SK-N-SH (cell line): ENCODE measurements around the gene ATP1A1. TPM values are rescaled to one million over a fixed set of nuclear protein-coding genes. Genes with fewer than 3 reads are reported as not detected.

Experiments
- CTCF ChIA-PET: fragments of 300-600, 350-600 bp; formaldehyde crosslinking; extraction: SDS; loops from one replicate; lab custom pipeline; 2021; lab: Yijun Ruan, JAX
- POLR2A ChIA-PET: fragments of 350-600 bp; sonication (Branson Sonifier 250); formaldehyde crosslinking; extraction: SDS; loops from one replicate; lab custom pipeline; 2020; ENCODE audit warnings: antibody characterized with exemption, inconsistent platforms; lab: Yijun Ruan, JAX
- DNase-seq: peaks from one replicate; pipeline ENCODE4 v3.0.0; 2012
- H2AFZ ChIP-seq: fragments of 200-600 bp; sonication (generic); 2 replicates; pipeline ENCODE4 v1.8.1; 2016; ENCODE audit warnings: antibody characterized with exemption, mild to moderate bottlenecking, low read depth
- H3F3A ChIP-seq: fragments of 200-600 bp; sonication (generic); replicated peaks from 2 replicates; pipeline ENCODE3; 2016; ENCODE audit warnings: antibody characterized with exemption, mild to moderate bottlenecking; ENCODE audit not compliant: insufficient read depth
- H3K27ac ChIP-seq, 2 experiments: fragments of 200-500 bp in 1 of 2; fragments of 200-600 bp in 1 of 2; sonication (Bioruptor generic) in 1 of 2; sonication (generic), shearing (Covaris generic) in 1 of 2; 2 replicates each; pipeline versions ENCODE4 v1.5.1 to v1.6.1; 2014 to 2016; ENCODE audit warnings: low read depth in 2 of 2, inconsistent platforms in 1 of 2, low read length in 1 of 2, mild to moderate bottlenecking in 1 of 2, mixed read lengths in 1 of 2
- H3K27me3 ChIP-seq: fragments of 200-600 bp; sonication (generic), shearing (Covaris generic); 2 replicates; pipeline ENCODE4 v1.6.1; 2016; ENCODE audit warnings: mixed run types; ENCODE audit not compliant: insufficient read depth
- H3K36me3 ChIP-seq, 2 experiments: fragments of 200-500 bp in 1 of 2; fragments of 200-600 bp in 1 of 2; sonication (Bioruptor generic) in 1 of 2; sonication (generic) in 1 of 2; replicated peaks in 1 of 2; 2 replicates each; pipeline versions ENCODE3 to v1.5.1; 2014 to 2016; ENCODE audit warnings: low read length in 1 of 2, mild to moderate bottlenecking in 1 of 2; ENCODE audit not compliant: insufficient read depth in 2 of 2, control insufficient read depth in 1 of 2
- H3K4me1 ChIP-seq, 2 experiments: fragments of 200-500 bp in 1 of 2; fragments of 200-600 bp in 1 of 2; sonication (Bioruptor generic) in 1 of 2; sonication (generic), shearing (Covaris generic) in 1 of 2; 2 replicates each; pipeline versions ENCODE4 v1.5.1 to v1.6.1; 2014 to 2016; ENCODE audit warnings: low read depth in 1 of 2, low read length in 1 of 2, mixed run types in 1 of 2; ENCODE audit not compliant: insufficient read depth in 2 of 2, control insufficient read depth in 1 of 2
- H3K4me2 ChIP-seq: fragments of 200-600 bp; sonication (generic), shearing (Covaris generic); 2 replicates; pipeline ENCODE4 v1.6.1; 2017; ENCODE audit warnings: mixed run types
- H3K4me3 ChIP-seq, 2 experiments: fragments of 200-500 bp in 1 of 2; fragments of 200-600 bp in 1 of 2; sonication (Bioruptor generic) in 1 of 2; sonication (generic), shearing (Covaris generic) in 1 of 2; 2 replicates each; pipeline versions ENCODE4 v1.5.1 to v1.8.1; 2014 to 2016; ENCODE audit warnings: low read depth in 2 of 2, inconsistent platforms in 1 of 2, low read length in 1 of 2, mild to moderate bottlenecking in 1 of 2, mixed read lengths in 1 of 2, moderate library complexity in 1 of 2
- H3K79me2 ChIP-seq: fragments of 200-600 bp; sonication (generic); 2 replicates; pipeline ENCODE4 v1.8.1; 2017; ENCODE audit warnings: mild to moderate bottlenecking; ENCODE audit not compliant: insufficient read depth
- H3K9ac ChIP-seq: fragments of 200-600 bp; sonication (generic); 2 replicates; pipeline ENCODE4 v1.6.1; 2017; ENCODE audit warnings: mixed run types
- H3K9me2 ChIP-seq: fragments of 200-600 bp; sonication (generic); 2 replicates; pipeline ENCODE4 v1.6.1; 2017; ENCODE audit warnings: mixed run types
- H3K9me3 ChIP-seq: fragments of 200-600 bp; sonication (generic); 2 replicates; pipeline ENCODE4 v1.6.1; 2017; ENCODE audit warnings: mixed run types, mild to moderate bottlenecking, moderate library complexity
- H4K20me1 ChIP-seq: fragments of 200-600 bp; sonication (generic); 2 replicates; pipeline ENCODE4 v1.6.1; 2017; ENCODE audit warnings: mild to moderate bottlenecking, mixed run types; ENCODE audit not compliant: insufficient read depth
- ELF1 ChIP-seq: IDR thresholded peaks from 2 replicates; pipeline ENCODE4 v1.4.0; 2012
- FOSL2 ChIP-seq: IDR thresholded peaks from 2 replicates; pipeline ENCODE4 v1.4.0; 2012; ENCODE audit warnings: low read depth, mild to moderate bottlenecking, moderate library complexity, borderline replicate concordance
- GABPA ChIP-seq: IDR thresholded peaks from 2 replicates; pipeline ENCODE4 v1.4.0; 2012; ENCODE audit warnings: low read depth, mild to moderate bottlenecking
- GATA2 ChIP-seq: sonication (generic); formaldehyde crosslinking; IDR thresholded peaks from 2 replicates; pipeline ENCODE4 v1.5.0; 2020; ENCODE audit warnings: mild to moderate bottlenecking, missing genetic modification reagents
- JUND ChIP-seq: IDR thresholded peaks from 2 replicates; pipeline ENCODE4 v1.4.0; 2012
- MAX ChIP-seq: IDR thresholded peaks from 2 replicates; pipeline ENCODE4 v1.4.0; 2012; ENCODE audit warnings: low read depth
- MXI1 ChIP-seq: IDR thresholded peaks from 2 replicates; pipeline ENCODE4 v1.6.1; 2012; ENCODE audit warnings: mild to moderate bottlenecking, low read depth, low read length, improper control_type of control experiment
- NRF1 ChIP-seq: IDR thresholded peaks from 2 replicates; pipeline ENCODE4 v1.6.1; 2012; ENCODE audit warnings: low read depth, mild to moderate bottlenecking, low read length
- POLR2AphosphoS5 ChIP-seq: IDR thresholded peaks from 2 replicates; pipeline ENCODE4 v1.6.1; 2012; ENCODE audit warnings: low read depth, low read length
- RAD21 ChIP-seq: IDR thresholded peaks from 2 replicates; pipeline ENCODE4 v1.6.1; 2012; ENCODE audit warnings: mild to moderate bottlenecking, low read length
- RXRA ChIP-seq: IDR thresholded peaks from 2 replicates; pipeline ENCODE4 v1.4.0; 2012; ENCODE audit warnings: low read depth, mild to moderate bottlenecking, borderline replicate concordance
- SMC3 ChIP-seq: IDR thresholded peaks from 2 replicates; pipeline ENCODE4 v1.6.1; 2012; ENCODE audit warnings: low read depth, low read length, improper control_type of control experiment
- USF2 ChIP-seq: fragments of 150-350 bp; IDR thresholded peaks from 2 replicates; pipeline ENCODE4 v1.6.1; 2017; ENCODE audit warnings: antibody characterized with exemption, low read length, low read depth, borderline replicate concordance
- YY1 ChIP-seq: IDR thresholded peaks from 2 replicates; pipeline ENCODE4 v1.4.0; 2012; ENCODE audit warnings: low read depth, mild to moderate bottlenecking
- ZBTB33 ChIP-seq: IDR thresholded peaks from 2 replicates; pipeline ENCODE4 v1.4.0; 2012; ENCODE audit warnings: low read depth, borderline replicate concordance
- WGBS: methylation state at CpG from one replicate; pipeline ENCODE4 v1.1.6; 2017; ENCODE audit warnings: low lambda C conversion rate; 5-methylcytosine and 5-hydroxymethylcytosine counted together
- polyA plus RNA-seq, 3 experiments: library from polyadenylated mRNA; depleted of rRNA; stranded (reverse); fragments of >200 nt; gene quantifications; 2 replicates each; pipeline ENCODE4 v1.2.3, GENCODE V29; 2012
- TF ChIP-seq, protein P1 (sequence below): fragments of 200-600 bp; sonication (generic); IDR thresholded peaks from 2 replicates; pipeline ENCODE4 v1.6.1; 2017; ENCODE audit warnings: antibody characterized with exemption, mild to moderate bottlenecking, moderate library complexity

Gene ATP1A1
- polyA plus RNA-seq, 1 of the 3 experiments (the other 2 are of a cell fraction), result 233 TPM

GRCh38 chr1:116436611-116436970, 63.5 kb downstream of the ATP1A1 start:
- ChIA-PET POLR2A (no interaction called here), CTCF (no interaction called here)
- Histone ChIP-seq H3K36me3 (no peaks in the 10 kb centered on the region), H3K27ac (no peak overlapping the region), H3K4me3 (no peak overlapping the region), H3K4me2 (no peak overlapping the region), H3K9me2 (no peaks in the 10 kb centered on the region)
- 79% methylated on average over 2 of the region's 2 CpGs for WGBS
- TF ChIP-seq NRF1 (no peak), SMC3 (no peak), MXI1 (no peak), USF2 (no peak), RXRA (no peak), GATA2 (CRISPR knock-in tag) (no peak), MAX (no peak), POLR2AphosphoS5 (no peak), ZBTB33 (no peak), RAD21 (no peak), JUND (no peak), ELF1 (no peak), YY1 (no peak), FOSL2 (no peak), GABPA (no peak)
- TF ChIP-seq, protein P1, sequence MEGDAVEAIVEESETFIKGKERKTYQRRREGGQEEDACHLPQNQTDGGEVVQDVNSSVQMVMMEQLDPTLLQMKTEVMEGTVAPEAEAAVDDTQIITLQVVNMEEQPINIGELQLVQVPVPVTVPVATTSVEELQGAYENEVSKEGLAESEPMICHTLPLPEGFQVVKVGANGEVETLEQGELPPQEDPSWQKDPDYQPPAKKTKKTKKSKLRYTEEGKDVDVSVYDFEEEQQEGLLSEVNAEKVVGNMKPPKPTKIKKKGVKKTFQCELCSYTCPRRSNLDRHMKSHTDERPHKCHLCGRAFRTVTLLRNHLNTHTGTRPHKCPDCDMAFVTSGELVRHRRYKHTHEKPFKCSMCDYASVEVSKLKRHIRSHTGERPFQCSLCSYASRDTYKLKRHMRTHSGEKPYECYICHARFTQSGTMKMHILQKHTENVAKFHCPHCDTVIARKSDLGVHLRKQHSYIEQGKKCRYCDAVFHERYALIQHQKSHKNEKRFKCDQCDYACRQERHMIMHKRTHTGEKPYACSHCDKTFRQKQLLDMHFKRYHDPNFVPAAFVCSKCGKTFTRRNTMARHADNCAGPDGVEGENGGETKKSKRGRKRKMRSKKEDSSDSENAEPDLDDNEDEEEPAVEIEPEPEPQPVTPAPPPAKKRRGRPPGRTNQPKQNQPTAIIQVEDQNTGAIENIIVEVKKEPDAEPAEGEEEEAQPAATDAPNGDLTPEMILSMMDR, result no peak
- TF ChIP-seq, all 33 proteins: peak for 0
- Histone ChIP-seq H3K9ac (no peak overlapping the region), H2AFZ (no peak overlapping the region), H3K4me1 (peaks cover 0 to 10% of the 10 kb centered on the region in 2 experiments; a peak in 1 of 4 replicates), H3F3A (peaks cover 4% of the 10 kb centered on the region), H3K9me3 (no peaks in the 10 kb centered on the region), H4K20me1 (no peaks in the 10 kb centered on the region), H3K79me2 (no peaks in the 10 kb centered on the region), H3K27me3 (no peaks in the 10 kb centered on the region)
- DNase-seq, result no peak
